Measurements from ENCODE around the gene SNX22.

SNX22 gene

DNA sequence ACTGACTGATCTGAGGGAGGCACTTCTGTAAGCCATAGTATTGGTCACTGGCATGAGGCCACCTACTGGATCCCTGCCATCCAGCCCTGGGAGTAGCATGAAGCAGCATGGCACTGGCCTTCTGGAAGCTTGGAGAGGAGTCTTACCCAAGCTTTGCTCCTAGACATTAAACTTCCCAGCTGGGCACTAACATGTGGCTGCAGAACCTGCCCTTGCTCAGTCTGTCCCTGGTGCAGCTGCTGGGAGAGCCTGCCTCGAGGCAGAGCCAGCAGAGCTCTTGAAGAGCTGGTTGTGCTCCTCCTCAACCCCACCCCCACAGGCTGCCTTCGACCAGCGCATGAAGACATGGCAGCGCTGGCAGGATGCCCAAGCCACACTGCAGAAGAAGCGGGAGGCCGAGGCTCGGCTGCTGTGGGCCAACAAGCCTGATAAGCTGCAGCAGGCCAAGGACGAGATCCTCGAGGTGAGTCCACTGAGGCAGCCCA lies 17.1 kb upstream of the SNX22 start:
- DNase-seq (ENCODE audit: low read depth) = no peak

GRCh38 chr15:64136347-64136746 lies 15.2 kb upstream of the SNX22 start:
- DNase-seq (ENCODE audit: low read depth) = no peak

GRCh38 chr15:64137226-64137833 lies 14.2 kb upstream of the SNX22 start:
- no peak for DNase-seq (ENCODE audit: low read depth)

DNA sequence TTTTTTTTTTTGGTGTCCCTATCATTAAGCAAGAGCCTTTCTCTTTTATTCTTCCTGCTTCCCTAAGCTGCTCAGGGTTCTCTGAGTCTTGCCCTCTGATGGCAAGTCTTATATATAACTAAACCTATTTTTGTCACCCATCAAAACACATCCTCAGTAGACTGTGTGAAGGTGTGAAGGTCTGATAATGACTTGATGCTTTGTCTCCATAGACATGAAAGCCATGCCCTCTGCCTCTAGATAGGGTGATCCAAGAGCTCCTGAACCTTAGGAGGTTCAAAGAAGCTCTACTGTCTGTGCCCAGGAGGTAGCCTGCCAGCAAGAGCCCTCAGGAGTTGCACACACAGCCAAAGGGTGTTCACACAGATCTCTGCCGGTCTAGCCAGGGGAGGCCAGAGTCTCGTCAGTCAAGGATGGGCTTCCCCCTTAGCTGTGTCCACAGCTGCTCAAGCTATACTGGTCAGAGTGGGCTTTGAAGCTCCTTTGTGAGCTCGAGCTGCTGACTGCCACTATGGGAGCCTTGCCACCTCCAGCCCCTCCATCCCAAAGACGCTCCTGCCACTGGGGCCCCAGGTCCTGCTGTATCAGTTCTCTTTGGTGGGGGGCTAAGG lies 13.1 kb upstream of the SNX22 start:
- no peak for DNase-seq (ENCODE audit: low read depth)

GRCh38 chr15:64141798-64142512 lies 9.6 kb upstream of the SNX22 start:
- no peak for DNase-seq (ENCODE audit: low read depth)

GRCh38 chr15:64143276-64143675 lies 8.3 kb upstream of the SNX22 start:
- no peak for DNase-seq (ENCODE audit: low read depth)

DNA sequence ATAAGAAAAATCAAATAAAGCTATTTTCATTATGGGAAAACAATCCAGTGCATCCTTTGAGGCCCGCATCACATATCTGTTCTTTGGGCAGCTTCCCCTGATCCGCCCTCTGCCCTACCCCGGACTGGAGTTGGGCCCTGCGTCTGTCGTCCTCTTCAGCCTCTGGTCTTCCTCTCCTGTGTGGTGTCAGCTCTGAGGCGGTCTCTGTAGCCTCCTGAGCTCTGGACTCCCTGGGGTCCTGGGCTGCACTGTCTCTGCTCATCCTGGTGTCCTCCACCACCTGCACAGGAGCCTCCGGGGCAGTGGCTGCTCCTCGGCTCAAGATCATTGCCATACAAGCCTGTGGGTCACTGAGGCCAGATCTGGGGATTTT lies 7.4 kb upstream of the SNX22 start:
- DNase-seq (ENCODE audit: low read depth) = no peak

- DNase-seq (ENCODE audit: low read depth) = no peak
Observed at GRCh38 chr15:64144565-64145281, 6.8 kb upstream of the SNX22 start.

- DNase-seq (ENCODE audit: low read depth) = no peak
Observed at GRCh38 chr15:64146041-64146440, 5.5 kb upstream of the SNX22 start.

DNA sequence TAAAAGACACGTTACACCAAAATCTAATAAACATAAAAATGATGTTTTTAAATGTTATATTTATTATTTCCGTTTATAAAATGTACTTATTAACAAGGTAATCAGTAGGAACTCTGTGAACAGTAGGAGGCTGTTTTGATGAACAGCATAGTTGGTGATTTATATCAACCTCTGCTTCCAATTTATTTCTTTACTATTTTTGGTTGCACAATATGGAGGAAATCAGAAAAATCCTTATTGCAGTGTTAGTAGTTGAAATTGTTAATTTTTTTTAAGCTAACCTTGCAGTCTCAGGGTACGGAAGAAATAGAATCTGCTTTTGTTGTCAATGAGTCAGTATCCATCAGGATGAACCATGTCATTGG lies 5.0 kb upstream of the SNX22 start:
- DNase-seq (ENCODE audit: low read depth) = no peak

- DNase-seq (ENCODE audit: low read depth) = no peak
Observed at GRCh38 chr15:64146885-64147681, 4.4 kb upstream of the SNX22 start.

DNA sequence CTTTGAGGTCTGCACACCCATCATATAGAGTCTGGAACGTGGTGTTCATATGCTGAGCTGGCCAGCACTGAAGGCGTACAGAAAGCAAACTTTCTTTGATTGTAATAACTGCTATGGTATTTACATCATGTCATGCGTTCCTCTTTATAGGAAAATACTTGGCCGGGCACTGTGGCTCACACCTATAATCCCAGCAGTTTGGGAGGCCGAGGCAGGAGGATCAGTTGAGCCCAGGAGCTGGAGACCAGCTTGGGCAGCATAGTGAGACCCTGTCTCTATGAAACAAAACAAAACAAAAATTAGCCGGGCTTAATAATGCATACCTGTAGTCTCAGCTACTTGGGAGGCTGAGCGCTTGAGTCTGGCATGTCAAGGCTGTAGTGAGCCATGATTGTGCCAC lies 3.4 kb upstream of the SNX22 start:
- DNase-seq (ENCODE audit: low read depth) = no peak

- no peak for DNase-seq (ENCODE audit: low read depth)
Observed at GRCh38 chr15:64148581-64148980, 3.0 kb upstream of the SNX22 start.

DNA sequence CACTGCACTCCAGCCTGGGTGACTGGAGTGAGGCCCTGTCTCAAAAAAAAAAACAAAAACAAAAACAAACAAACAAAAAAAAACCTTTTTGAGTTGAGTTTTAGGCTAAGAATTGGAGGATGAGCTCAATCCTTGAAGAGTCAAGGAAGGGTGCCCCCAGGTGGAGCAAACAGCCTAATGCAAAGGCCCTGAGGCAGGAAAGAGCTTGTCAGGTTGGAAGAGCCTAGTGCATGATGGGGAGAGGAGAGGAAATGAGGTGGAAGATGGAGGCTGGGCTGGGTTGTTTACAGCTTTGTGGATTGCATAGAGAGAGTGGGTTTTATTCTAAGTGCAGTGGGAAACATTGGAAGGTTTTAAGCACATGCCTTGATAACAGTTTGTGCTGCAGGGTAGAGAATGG lies 2.1 kb upstream of the SNX22 start:
- no peak for DNase-seq (ENCODE audit: low read depth)

DNA sequence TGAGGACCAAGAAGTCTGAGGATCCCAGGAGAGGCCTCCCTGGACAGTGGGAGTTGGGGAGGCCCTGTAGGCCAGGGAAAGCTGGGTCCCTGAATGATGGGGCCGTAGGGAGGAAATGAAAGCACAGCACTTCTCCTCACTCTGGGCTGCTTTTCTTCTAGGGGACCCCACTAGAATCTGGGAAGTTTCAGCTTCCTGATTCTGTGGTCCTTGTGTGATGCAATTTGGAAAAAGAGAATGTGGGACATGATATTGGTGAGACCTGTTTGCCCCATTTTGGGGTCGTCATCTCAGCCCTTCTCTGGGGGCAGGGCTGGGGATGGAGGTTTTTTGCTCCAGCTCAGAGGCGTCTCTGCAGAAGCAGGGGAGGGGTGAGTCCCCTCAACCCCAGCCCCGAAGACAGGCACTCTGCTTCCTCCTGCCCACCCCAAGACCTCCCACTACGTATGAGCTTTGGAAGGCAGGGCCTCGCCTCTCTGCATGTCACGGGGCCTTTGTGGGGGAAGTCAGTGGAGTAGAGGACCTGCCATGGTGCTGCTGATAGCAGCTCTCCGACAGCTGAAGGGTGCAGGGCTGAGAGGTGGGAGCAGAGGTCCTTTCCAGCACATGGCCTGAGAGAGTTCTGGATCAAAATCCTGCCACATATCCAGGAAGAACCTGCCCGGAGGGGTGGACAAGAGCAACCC lies 1.5 kb upstream of the SNX22 start:
- DNase-seq (ENCODE audit: low read depth) = no peak

GRCh38 chr15:64152507-64153387 lies 1.2 kb downstream of the SNX22 start:
- DNase-seq (ENCODE audit: low read depth) = no peak

- DNase-seq (ENCODE audit: low read depth) = peak; percentile 67
Observed at GRCh38 chr15:64153480-64154367, 2.2 kb downstream of the SNX22 start.

DNA sequence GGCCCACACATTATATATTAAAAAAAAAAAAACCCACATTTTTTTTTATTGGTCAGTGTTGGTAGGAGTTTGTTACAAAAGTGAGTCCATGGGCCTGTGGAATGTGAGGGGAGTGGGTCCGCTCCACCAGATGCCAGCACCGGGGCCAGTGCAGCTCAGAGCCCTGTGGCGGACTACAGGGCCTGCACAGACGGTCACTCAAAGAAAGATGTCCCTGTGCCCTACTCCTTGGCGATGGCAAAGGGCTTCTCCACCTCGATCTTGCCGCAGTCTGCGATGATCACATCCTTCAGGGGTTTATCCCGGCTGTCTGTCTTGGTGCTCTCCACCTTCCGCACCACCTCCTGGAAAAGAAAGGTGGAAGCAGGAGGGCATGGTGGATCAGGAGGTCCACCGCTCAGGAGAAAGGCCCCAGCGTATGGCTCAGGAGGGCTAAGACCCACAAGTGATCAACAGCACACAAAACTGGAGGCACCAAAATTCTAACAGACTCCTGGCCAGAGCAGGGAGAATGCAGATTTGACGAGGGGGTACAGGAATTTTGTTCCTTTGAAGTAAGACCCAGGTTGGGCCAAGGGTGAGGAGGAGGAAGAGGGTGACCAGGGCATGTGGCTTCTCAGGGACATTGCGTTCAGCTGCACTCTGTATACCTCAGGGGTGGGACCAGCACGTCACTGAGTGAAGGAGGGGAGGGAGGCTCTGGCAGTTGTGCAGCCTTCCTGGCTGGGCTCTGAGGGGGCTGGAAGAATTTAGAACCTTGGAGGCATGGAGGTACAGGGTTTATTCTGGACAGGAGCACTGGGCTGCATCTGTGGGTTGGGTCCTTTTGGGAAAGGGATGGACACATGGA lies 4.5 kb downstream of the SNX22 start:
- DNase-seq (ENCODE audit: low read depth) = no peak

Measured in T-helper 22 cell (primary cell).